ENCODE measurements around the gene TBC1D14. TPM values are rescaled to one million over a fixed set of nuclear protein-coding genes. Genes with fewer than 3 reads are reported as not detected.

TBC1D14 gene
- total and polyA plus RNA-seq, 9 of the 15 experiments (the other 6 are each of a cell fraction or from before 2014, with no cell fraction given) = 2.1 to 59.6 (median 44.8) TPM

DNA sequence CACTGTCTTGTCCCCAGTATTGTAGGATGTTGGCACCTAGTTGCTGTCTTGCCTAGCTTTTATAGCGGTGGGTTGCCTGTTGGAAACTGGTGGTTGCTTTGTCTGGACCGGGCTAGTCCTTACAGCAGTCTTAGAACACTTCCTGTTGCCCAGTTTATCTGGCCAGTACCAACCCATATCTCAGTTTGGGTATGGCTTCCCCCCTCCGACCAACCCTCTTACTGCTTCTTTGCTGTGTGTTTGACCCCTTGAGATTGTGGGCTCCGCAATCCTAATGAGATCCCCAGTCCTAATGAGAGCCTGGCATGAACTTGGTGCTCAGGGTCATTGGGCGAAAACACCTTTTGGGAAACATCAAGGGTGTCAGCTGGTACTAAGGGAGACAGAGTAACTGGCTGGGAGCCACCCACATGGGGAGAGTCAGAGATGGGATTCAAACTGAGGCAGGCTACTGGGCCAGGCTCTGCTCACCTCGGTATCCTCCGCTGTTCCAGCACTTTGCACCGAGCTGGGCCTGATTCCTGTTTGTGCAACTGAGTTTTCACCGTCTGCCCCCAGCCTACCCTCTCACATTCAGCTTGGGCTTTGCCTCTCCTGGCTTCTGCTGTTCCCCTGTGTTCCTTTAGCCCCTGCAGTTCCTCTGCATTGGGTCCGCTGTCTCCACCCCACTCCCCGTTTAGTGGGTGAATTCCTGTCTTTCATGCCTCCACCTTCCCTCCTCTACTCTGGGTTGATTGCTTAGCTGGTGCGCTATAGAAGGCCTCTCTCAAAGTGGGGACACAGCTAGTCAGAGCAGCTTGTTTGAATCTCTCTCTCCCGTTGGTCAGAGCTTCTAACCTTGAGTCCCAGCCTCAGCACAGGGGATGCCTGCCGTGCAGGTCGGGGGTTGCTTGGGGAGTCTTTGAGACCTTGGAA lies 1.6 kb downstream of the TBC1D14 start (continued):
- TF ChIP-seq ZNF280B (CRISPR knock-in tag; IDR thresholded peaks at IDR 0.05) (no peak), ZNF41 (CRISPR knock-in tag; conservative IDR thresholded peaks at IDR 0.05) (no peak), ZC3H4 (CRISPR knock-in tag; IDR thresholded peaks at IDR 0.05; ENCODE audit: borderline replicate concordance) (peak; percentile 56; the same call in 1 of the 2 replicates), SIX5 (IDR thresholded peaks at IDR 0.05; ENCODE audit: borderline replicate concordance in 1 of 2, insufficient read depth in 1 of 2, low read depth in 1 of 2, low read length in 2 of 2) (no peak), ZNF655 (CRISPR knock-in tag; IDR thresholded peaks at IDR 0.05) (no peak), MYBL2 (IDR thresholded peaks at IDR 0.05; ENCODE audit: low read depth) (no peak), MYBL2 (CRISPR knock-in tag; IDR thresholded peaks at IDR 0.05; ENCODE audit: borderline replicate concordance) (no peak), ATF7 (IDR thresholded peaks at IDR 0.05) (no peak), NR2F6 (CRISPR knock-in tag; IDR thresholded peaks at IDR 0.05) (no peak), NUFIP1 (IDR thresholded peaks at IDR 0.05; ENCODE audit: partially characterized antibody) (no peak), ZNF121 (CRISPR knock-in tag; conservative IDR thresholded peaks at IDR 0.05) (no peak), BCOR (IDR thresholded peaks at IDR 0.05) (peak; percentile 34; the same call in 1 of the 2 replicates), HCFC1 (IDR thresholded peaks at IDR 0.05; ENCODE audit: low read depth, low read length) (no peak), RHOXF2B (CRISPR knock-in tag; conservative IDR thresholded peaks at IDR 0.05) (no peak)
- TF ChIP-seq, protein P1, sequence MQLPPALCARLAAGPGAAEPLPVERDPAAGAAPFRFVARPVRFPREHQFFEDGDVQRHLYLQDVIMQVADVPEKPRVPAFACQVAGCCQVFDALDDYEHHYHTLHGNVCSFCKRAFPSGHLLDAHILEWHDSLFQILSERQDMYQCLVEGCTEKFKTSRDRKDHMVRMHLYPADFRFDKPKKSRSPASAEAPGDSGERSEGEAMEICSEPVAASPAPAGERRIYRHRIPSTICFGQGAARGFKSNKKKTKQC (CRISPR knock-in tag; IDR thresholded peaks at IDR 0.05) = 0 out of 2 replicates have a peak, but pooled peaks have one; percentile 10
- TF ChIP-seq, protein P2, sequence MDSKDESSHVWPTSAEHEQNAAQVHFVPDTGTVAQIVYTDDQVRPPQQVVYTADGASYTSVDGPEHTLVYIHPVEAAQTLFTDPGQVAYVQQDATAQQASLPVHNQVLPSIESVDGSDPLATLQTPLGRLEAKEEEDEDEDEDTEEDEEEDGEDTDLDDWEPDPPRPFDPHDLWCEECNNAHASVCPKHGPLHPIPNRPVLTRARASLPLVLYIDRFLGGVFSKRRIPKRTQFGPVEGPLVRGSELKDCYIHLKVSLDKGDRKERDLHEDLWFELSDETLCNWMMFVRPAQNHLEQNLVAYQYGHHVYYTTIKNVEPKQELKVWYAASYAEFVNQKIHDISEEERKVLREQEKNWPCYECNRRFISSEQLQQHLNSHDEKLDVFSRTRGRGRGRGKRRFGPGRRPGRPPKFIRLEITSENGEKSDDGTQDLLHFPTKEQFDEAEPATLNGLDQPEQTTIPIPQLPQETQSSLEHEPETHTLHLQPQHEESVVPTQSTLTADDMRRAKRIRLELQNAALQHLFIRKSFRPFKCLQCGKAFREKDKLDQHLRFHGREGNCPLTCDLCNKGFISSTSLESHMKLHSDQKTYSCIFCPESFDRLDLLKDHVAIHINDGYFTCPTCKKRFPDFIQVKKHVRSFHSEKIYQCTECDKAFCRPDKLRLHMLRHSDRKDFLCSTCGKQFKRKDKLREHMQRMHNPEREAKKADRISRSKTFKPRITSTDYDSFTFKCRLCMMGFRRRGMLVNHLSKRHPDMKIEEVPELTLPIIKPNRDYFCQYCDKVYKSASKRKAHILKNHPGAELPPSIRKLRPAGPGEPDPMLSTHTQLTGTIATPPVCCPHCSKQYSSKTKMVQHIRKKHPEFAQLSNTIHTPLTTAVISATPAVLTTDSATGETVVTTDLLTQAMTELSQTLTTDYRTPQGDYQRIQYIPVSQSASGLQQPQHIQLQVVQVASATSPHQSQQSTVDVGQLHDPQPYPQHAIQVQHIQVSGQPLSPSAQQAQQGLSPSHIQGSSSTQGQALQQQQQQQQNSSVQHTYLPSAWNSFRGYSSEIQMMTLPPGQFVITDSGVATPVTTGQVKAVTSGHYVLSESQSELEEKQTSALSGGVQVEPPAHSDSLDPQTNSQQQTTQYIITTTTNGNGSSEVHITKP (IDR thresholded peaks at IDR 0.05; ENCODE audit: partially characterized antibody) = peak; percentile 32
- TF ChIP-seq, protein P3, sequence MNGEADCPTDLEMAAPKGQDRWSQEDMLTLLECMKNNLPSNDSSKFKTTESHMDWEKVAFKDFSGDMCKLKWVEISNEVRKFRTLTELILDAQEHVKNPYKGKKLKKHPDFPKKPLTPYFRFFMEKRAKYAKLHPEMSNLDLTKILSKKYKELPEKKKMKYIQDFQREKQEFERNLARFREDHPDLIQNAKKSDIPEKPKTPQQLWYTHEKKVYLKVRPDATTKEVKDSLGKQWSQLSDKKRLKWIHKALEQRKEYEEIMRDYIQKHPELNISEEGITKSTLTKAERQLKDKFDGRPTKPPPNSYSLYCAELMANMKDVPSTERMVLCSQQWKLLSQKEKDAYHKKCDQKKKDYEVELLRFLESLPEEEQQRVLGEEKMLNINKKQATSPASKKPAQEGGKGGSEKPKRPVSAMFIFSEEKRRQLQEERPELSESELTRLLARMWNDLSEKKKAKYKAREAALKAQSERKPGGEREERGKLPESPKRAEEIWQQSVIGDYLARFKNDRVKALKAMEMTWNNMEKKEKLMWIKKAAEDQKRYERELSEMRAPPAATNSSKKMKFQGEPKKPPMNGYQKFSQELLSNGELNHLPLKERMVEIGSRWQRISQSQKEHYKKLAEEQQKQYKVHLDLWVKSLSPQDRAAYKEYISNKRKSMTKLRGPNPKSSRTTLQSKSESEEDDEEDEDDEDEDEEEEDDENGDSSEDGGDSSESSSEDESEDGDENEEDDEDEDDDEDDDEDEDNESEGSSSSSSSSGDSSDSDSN (IDR thresholded peaks at IDR 0.05; ENCODE audit: borderline replicate concordance in 1 of 2, low read depth in 2 of 2, low read length in 2 of 2) = peak in 1 of 2 experiments; percentile 32; a peak in 1 of 4 replicates

Data from K562 (cell line).